ENCODE data around the gene ADGRE3.
"Not testable (repeated sequence)": the region's sequence is repeated elsewhere in the genome, so short reads cannot be mapped to it uniquely, and the experiment has no call there.

Gene ADGRE3

GRCh38 chr19:14611051-14611450 lies 63.6 kb downstream of the ADGRE3 start:
- no peak for TF ChIP-seq CTCF (IDR thresholded peaks at IDR 0.05; ENCODE audit: low read depth, low read length)
- no peaks in the 10 kb centered on the region for H3K36me3 ChIP-seq
- H3K9me3 ChIP-seq (ENCODE audit: severe bottlenecking): peaks cover 2% of the 10 kb centered on the region
- DNase-seq: no peak
- no peak overlapping the region for H3K27ac ChIP-seq
- H3K4me3 ChIP-seq (ENCODE audit: low read depth, low read length): no peak overlapping the region
- peaks cover 73% of the 10 kb centered on the region for H3K27me3 ChIP-seq (ENCODE audit: insufficient read depth, low read depth, severe bottlenecking)

- no peak for TF ChIP-seq CTCF (IDR thresholded peaks at IDR 0.05; ENCODE audit: low read depth, low read length)
- Histone ChIP-seq H3K36me3 (no peaks in the 10 kb centered on the region), H3K27me3 (ENCODE audit: insufficient read depth, low read depth, severe bottlenecking) (peaks cover 72% of the 10 kb centered on the region), H3K9me3 (ENCODE audit: severe bottlenecking) (peaks cover 2% of the 10 kb centered on the region), H3K4me3 (ENCODE audit: low read depth, low read length) (no peak overlapping the region), H3K27ac (no peak overlapping the region)
- no peak for DNase-seq
Observed at GRCh38 chr19:14606627-14607026, 68.0 kb downstream of the ADGRE3 start.

- H3K9me3 ChIP-seq (ENCODE audit: severe bottlenecking): peaks cover 8% of the 10 kb centered on the region
- H3K27ac ChIP-seq: no peak overlapping the region
- peaks cover 68% of the 10 kb centered on the region for H3K27me3 ChIP-seq (ENCODE audit: insufficient read depth, low read depth, severe bottlenecking)
- DNase-seq: no peak
- H3K4me3 ChIP-seq (ENCODE audit: low read depth, low read length): no peak overlapping the region
- no peak for TF ChIP-seq CTCF (IDR thresholded peaks at IDR 0.05; ENCODE audit: low read depth, low read length)
- H3K36me3 ChIP-seq: no peaks in the 10 kb centered on the region
Observed at GRCh38 chr19:14603990-14604387, 70.7 kb downstream of the ADGRE3 start.

GRCh38 chr19:14599548-14600147 lies 75.0 kb downstream of the ADGRE3 start:
- no peak for DNase-seq
- H3K9me3 ChIP-seq (ENCODE audit: severe bottlenecking): peaks cover 6% of the 10 kb centered on the region
- H3K36me3 ChIP-seq: no peaks in the 10 kb centered on the region
- H3K27me3 ChIP-seq (ENCODE audit: insufficient read depth, low read depth, severe bottlenecking): peaks cover 53% of the 10 kb centered on the region
- TF ChIP-seq CTCF (IDR thresholded peaks at IDR 0.05; ENCODE audit: low read depth, low read length): no peak
- H3K4me3 ChIP-seq (ENCODE audit: low read depth, low read length): no peak overlapping the region
- H3K27ac ChIP-seq: no peak overlapping the region

- TF ChIP-seq CTCF (IDR thresholded peaks at IDR 0.05; ENCODE audit: low read depth, low read length): no peak
- DNase-seq: no peak
- H3K27ac ChIP-seq: no peak overlapping the region
- no peaks in the 10 kb centered on the region for H3K36me3 ChIP-seq
- no peak overlapping the region for H3K4me3 ChIP-seq (ENCODE audit: low read depth, low read length)
- peaks cover 6% of the 10 kb centered on the region for H3K9me3 ChIP-seq (ENCODE audit: severe bottlenecking)
- H3K27me3 ChIP-seq (ENCODE audit: insufficient read depth, low read depth, severe bottlenecking): peaks cover 39% of the 10 kb centered on the region
Observed at GRCh38 chr19:14595558-14595957, 79.1 kb downstream of the ADGRE3 start.

- not testable (repeated sequence) for DNase-seq; H3K9me3 ChIP-seq (ENCODE audit: severe bottlenecking); H3K36me3 ChIP-seq; H3K4me3 ChIP-seq (ENCODE audit: low read depth, low read length); H3K27ac ChIP-seq
- peaks cover 15% of the 10 kb centered on the region for H3K27me3 ChIP-seq (ENCODE audit: insufficient read depth, low read depth, severe bottlenecking)
Observed at GRCh38 chr19:14589433-14589832, 85.2 kb downstream of the ADGRE3 start.

- not testable (repeated sequence) for H3K4me3 ChIP-seq (ENCODE audit: low read depth, low read length); H3K36me3 ChIP-seq; H3K27ac ChIP-seq; DNase-seq; H3K9me3 ChIP-seq (ENCODE audit: severe bottlenecking)
- peaks cover 10% of the 10 kb centered on the region for H3K27me3 ChIP-seq (ENCODE audit: insufficient read depth, low read depth, severe bottlenecking)
Observed at GRCh38 chr19:14585187-14585586, 89.5 kb downstream of the ADGRE3 start.

- H3K36me3 ChIP-seq; H3K9me3 ChIP-seq (ENCODE audit: severe bottlenecking); DNase-seq; H3K27ac ChIP-seq; H3K4me3 ChIP-seq (ENCODE audit: low read depth, low read length): not testable (repeated sequence)
- peaks cover 10% of the 10 kb centered on the region for H3K27me3 ChIP-seq (ENCODE audit: insufficient read depth, low read depth, severe bottlenecking)
Observed at GRCh38 chr19:14584372-14584771, 90.3 kb downstream of the ADGRE3 start.
